OCI-LY3 (cell line): ENCODE data around the gene THOC5.

Experiments
- H2AFZ ChIP-seq: fragments of 200-600, 300-600 bp; shearing (Covaris generic); 2 replicates; pipeline ENCODE4 v1.6.0; 2014; ENCODE audit warnings: antibody characterized with exemption, low read depth, low read length
- H3K27ac ChIP-seq: fragments of 200-600, 300-600 bp; sonication (generic); 2 replicates; pipeline ENCODE4 v1.5.1; 2014; ENCODE audit warnings: mild to moderate bottlenecking, low read length, moderate library complexity, mixed read lengths
- H3K27me3 ChIP-seq: fragments of 200-600, 300-600 bp; sonication (generic); 2 replicates; pipeline ENCODE4 v1.6.1; 2014; ENCODE audit warnings: low read depth, low read length, mixed read lengths
- H3K36me3 ChIP-seq: fragments of 200-600, 300-600 bp; sonication (generic); replicated peaks from 2 replicates; pipeline ENCODE3; 2014; ENCODE audit warnings: low read depth, low read length, mixed read lengths
- H3K4me1 ChIP-seq: fragments of 300-600, 200-600 bp; sonication (generic); 2 replicates; pipeline ENCODE4 v1.6.1; 2014; ENCODE audit warnings: low read length, mixed read lengths
- H3K4me2 ChIP-seq: fragments of 200-600, 300-600 bp; sonication (generic); 2 replicates; pipeline ENCODE4 v1.6.1; 2014; ENCODE audit warnings: low read length, mixed read lengths
- H3K4me3 ChIP-seq: fragments of 300-600, 200-600 bp; sonication (generic); 2 replicates; pipeline ENCODE4 v1.5.1; 2014; ENCODE audit warnings: antibody characterized with exemption, mild to moderate bottlenecking, low read length, moderate library complexity
- H3K79me2 ChIP-seq: fragments of 300-600, 200-600 bp; shearing (Covaris generic); 2 replicates; pipeline ENCODE4 v1.6.1; 2014; ENCODE audit warnings: mild to moderate bottlenecking, low read length, mixed read lengths
- H3K9ac ChIP-seq: fragments of 300-600, 200-600 bp; shearing (Covaris generic); 2 replicates; pipeline ENCODE4 v1.6.0; 2014; ENCODE audit warnings: mild to moderate bottlenecking, low read length, moderate library complexity
- H3K9me3 ChIP-seq: fragments of 200-600, 300-600 bp; shearing (Covaris generic); 2 replicates; pipeline ENCODE4 v1.6.1; 2014; ENCODE audit warnings: low read length, mixed read lengths; ENCODE audit not compliant: insufficient read depth
- H4K20me1 ChIP-seq: fragments of 200-600, 300-600 bp; sonication (generic); 2 replicates; pipeline ENCODE4 v1.6.1; 2016; ENCODE audit warnings: low read length, mixed read lengths; ENCODE audit not compliant: insufficient read depth
- CTCF ChIP-seq: fragments of 200-600, 300-600 bp; sonication (generic); IDR thresholded peaks from 2 replicates; pipeline ENCODE4 v1.5.1; 2014; ENCODE audit warnings: antibody characterized with exemption, low read length, low read depth
- EZH2phosphoT487 ChIP-seq: fragments of 200-600 bp; shearing (Covaris generic); IDR thresholded peaks from 2 replicates; pipeline ENCODE4 v1.6.1; 2018; ENCODE audit warnings: antibody characterized with exemption, mixed run types, low read depth

THOC5 gene

DNA sequence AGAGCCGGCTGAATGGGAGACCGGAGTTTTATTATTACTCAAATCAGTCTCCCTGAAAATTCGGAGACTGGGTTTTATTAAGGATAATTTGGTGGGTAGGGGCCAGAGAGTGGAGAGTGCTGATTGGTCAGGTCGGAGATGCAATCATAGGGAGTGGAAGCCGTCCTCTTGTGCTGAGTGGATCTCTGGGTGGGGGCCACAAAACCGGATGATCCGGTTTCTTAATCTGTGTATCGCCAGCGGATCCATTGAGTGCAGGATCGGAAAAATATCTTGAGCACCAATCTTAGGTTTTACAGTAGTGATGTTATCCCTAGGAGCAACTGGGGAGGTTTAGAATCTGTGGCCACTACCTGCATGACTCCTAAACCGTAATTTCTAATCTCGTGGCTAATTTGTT lies 28.2 kb upstream of the THOC5 start:
- Histone ChIP-seq H3K4me2 (peak overlapping the region; percentile 52), H3K27ac (no peak overlapping the region), H3K4me1 (peaks cover 11% of the 10 kb centered on the region), H3K36me3 (peaks cover 12% of the 10 kb centered on the region), H3K9me3 (no peaks in the 10 kb centered on the region), H2AFZ (no peak overlapping the region), H3K4me3 (peak overlapping the region; percentile 91), H3K9ac (no peak overlapping the region), H4K20me1 (no peaks in the 10 kb centered on the region), H3K27me3 (no peaks in the 10 kb centered on the region), H3K79me2 (peaks cover 23% of the 10 kb centered on the region)
- no peak for TF ChIP-seq EZH2phosphoT487
- TF ChIP-seq CTCF, result no peak

GRCh38 chr22:29580200-29580810 lies 26.7 kb upstream of the THOC5 start:
- Histone ChIP-seq H3K27ac (peak overlapping the region; percentile 46), H3K9me3 (no peaks in the 10 kb centered on the region), H3K4me3 (peak overlapping the region; percentile 91), H2AFZ (peak overlapping the region; percentile 67), H3K9ac (peak overlapping the region; percentile 92), H3K36me3 (peaks cover 12% of the 10 kb centered on the region), H3K4me1 (peaks cover 11% of the 10 kb centered on the region), H3K79me2 (peaks cover 23% of the 10 kb centered on the region), H3K27me3 (no peaks in the 10 kb centered on the region), H3K4me2 (peak overlapping the region; percentile 100), H4K20me1 (no peaks in the 10 kb centered on the region)
- TF ChIP-seq CTCF (no peak), EZH2phosphoT487 (no peak)

DNA sequence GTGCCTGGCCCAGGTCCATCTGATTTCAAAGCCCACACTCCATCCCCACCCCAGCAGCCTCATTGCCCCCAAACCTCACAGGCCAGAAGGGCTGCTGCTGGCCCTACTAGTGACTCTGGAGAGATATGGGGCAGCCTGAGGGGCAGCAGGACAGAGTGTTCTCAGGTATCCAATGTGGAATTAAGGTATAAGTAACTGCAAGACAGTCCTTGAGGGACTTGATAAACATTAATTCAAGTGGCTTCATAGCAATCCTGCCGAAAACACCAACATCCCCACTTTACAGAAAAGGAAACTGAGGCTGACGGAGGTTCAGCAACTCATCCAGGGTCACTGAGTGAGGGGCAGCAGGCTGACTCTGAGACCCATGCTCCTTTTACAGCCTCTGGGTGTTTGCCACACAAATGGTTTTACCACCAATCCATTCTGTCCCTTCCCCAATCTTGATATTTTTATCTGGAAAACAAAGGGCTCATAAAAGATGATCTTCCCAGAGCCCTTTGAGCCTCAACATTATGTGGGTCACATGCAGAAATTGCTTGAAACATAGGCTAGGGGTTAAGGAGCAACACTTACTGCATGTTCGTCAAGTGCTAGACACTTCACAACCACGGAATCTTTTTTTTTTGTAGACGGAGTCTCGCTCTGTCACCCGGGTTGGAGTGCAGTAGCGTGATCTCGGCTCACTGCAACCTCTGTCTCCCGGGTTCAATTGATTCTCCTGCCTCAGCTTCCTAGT lies 25.1 kb upstream of the THOC5 start:
- no peak overlapping the region for H3K4me2 ChIP-seq
- TF ChIP-seq EZH2phosphoT487 (no peak), CTCF (no peak)
- peaks cover 23% of the 10 kb centered on the region for H3K79me2 ChIP-seq
- no peak overlapping the region for H3K27ac ChIP-seq
- H2AFZ ChIP-seq, result no peak overlapping the region
- H3K4me3 ChIP-seq, result no peak overlapping the region
- H3K9me3 ChIP-seq, result no peaks in the 10 kb centered on the region
- no peaks in the 10 kb centered on the region for H3K27me3 ChIP-seq
- H3K36me3 ChIP-seq, result peaks cover 12% of the 10 kb centered on the region
- peaks cover 11% of the 10 kb centered on the region for H3K4me1 ChIP-seq
- no peaks in the 10 kb centered on the region for H4K20me1 ChIP-seq
- H3K9ac ChIP-seq, result no peak overlapping the region

DNA sequence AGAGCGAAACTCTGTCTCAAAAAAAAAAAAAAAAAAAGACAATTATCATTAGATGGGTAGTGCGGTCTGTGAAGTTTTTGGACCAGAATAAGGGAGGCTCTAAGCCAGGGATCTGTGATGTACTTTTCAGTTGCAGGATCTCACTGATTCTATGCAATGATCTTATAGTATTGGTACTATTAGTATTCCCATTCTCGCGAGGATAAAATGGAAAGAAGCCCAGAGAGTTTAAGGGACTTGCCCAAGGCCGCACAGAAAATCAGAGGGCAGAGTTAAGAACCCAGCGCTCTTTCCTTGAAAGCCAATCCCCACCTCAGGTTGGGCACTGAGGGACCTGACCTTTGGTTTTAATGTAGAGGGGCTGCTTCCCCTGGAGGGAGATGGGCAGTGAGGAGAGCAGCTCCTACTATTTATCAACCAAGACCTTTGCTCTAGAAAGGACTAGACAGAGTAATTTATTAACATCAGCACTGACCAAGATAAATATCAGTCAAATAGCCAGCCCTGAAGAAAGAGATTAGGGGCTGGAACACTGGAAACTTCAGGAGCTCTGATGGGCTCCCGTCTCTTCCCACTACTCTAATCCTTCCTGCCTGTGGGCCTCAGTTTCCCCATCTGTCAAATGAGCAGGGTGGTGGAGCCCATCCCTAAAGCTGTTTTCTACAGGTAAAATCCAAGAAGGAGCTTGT lies 21.3 kb upstream of the THOC5 start:
- peaks cover 4% of the 10 kb centered on the region for H3K4me1 ChIP-seq
- H3K27me3 ChIP-seq, result no peaks in the 10 kb centered on the region
- H3K4me3 ChIP-seq, result no peak overlapping the region
- H3K27ac ChIP-seq, result no peak overlapping the region
- no peaks in the 10 kb centered on the region for H3K9me3 ChIP-seq
- H4K20me1 ChIP-seq, result 0 out of 2 replicates have a peak, but pooled peaks cover 8% of the 10 kb centered on the region
- no peak for TF ChIP-seq EZH2phosphoT487
- TF ChIP-seq CTCF, result no peak
- no peak overlapping the region for H3K4me2 ChIP-seq
- no peak overlapping the region for H3K9ac ChIP-seq
- H3K36me3 ChIP-seq, result peaks cover 15% of the 10 kb centered on the region
- H3K79me2 ChIP-seq, result peaks cover 12% of the 10 kb centered on the region
- H2AFZ ChIP-seq, result no peak overlapping the region
